NAMALWA (cell line): ENCODE results near the gene N4BP2L1.
"Not testable (repeated sequence)": the region's sequence is repeated elsewhere in the genome, so short reads cannot be mapped to it uniquely, and the experiment has no call there.

ENCODE experiments used
- DNase-seq: peaks from one replicate; pipeline ENCODE4 v3.0.0-alpha.2; 2015; ENCODE audit warnings: low spot score

The N4BP2L1 gene

GRCh38 chr13:32390048-32390447 is 37.9 kb downstream of the N4BP2L1 start:
- no peak for DNase-seq

- no peak for DNase-seq
Measured at GRCh38 chr13:32385410-32385809, 42.5 kb downstream of the N4BP2L1 start.

GRCh38 chr13:32384702-32385101 is 43.2 kb downstream of the N4BP2L1 start:
- DNase-seq = peak; percentile 6

- DNase-seq = no peak
Measured at GRCh38 chr13:32383836-32384618, 43.9 kb downstream of the N4BP2L1 start.

DNA sequence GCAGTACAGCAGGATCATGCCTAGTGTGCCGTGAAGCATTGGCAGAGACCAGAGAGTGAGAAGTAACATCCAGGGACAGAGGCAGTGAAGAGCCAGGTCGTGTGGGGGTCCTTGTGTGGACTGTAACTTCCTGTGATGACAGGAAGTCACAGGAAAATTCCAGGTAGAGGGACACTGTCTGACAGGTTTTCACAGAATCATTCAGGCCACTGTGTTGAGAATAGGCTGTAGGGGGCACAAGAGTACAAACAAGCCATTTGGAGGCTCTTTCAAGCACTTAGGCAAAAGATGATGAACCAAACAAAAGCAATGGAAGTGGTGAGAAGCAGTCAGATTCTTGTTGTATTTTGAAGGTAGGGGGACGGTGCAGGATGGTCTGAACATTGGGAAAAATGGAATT is 46.4 kb downstream of the N4BP2L1 start:
- DNase-seq = peak; percentile 17

- no peak for DNase-seq
Measured at GRCh38 chr13:32378012-32378411, 49.9 kb downstream of the N4BP2L1 start.

- DNase-seq = no peak
Measured at GRCh38 chr13:32376642-32377415, 51.1 kb downstream of the N4BP2L1 start.

- no peak for DNase-seq
Measured at GRCh38 chr13:32370805-32371204, 57.1 kb downstream of the N4BP2L1 start.

DNA sequence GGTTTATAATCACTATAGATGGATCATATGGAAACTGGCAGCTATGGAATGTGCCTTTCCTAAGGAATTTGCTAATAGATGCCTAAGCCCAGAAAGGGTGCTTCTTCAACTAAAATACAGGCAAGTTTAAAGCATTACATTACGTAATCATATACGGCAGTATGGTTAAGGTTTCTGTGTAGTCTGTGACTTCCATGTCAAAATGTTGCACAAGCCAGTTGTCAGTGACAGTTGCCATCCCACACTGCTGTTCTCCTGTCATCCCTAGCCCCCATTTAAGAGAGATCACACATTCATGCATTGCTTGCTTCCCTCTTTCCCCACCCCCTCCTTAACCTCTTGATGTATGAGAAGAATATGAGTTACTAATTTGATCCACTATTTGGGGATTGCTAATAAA is 65.4 kb downstream of the N4BP2L1 start:
- no peak for DNase-seq

GRCh38 chr13:32355935-32356334 is 72.0 kb downstream of the N4BP2L1 start:
- not testable (repeated sequence) for DNase-seq

DNA sequence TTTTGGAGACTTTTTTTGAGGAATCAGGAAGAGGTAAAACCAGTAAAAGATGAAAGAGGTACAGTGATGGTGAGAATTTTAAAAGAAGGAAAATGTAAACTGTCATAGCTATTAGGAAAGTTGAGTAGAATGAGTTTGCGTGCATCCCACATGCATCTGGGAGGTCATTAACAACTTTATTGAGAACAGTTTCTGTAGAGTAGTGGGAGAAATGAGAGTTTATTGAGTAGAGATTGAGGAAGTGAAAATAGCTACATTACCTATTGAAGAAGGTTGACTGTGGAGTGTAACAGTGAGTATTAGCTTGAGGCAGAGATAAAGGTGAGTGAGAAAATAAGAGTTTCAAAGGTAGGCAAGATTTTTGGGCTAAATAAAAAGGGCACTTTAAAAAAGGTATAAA is 73.9 kb downstream of the N4BP2L1 start:
- DNase-seq = no peak

DNA sequence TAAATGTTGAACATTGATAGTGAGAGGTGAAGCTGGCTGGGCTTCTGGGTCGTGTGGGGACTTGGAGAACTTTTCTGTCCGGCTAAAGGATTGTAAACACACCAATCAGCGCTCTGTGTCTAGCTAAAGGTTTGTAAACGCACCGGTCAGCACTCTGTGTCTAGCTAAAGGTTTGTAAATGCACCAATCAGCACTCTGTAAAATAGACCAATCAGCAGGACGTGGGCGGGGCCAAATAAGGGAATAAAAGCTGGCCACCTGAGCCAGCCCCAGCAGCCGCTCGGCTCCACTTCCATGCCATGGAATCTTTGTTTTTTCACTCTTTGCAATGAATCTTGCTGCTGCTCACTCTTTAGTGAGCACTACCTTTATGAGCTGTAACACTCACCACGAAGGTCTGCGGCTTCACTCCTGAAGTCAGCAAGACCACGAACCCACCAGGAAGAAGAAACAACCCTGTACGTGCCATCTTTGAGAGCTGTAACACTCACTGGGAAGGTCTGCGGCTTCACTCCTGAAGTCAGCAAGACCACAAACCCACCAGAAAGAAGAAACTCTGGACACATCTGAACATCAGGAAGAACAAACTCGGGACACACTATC is 77.0 kb downstream of the N4BP2L1 start:
- DNase-seq = not testable (repeated sequence)
